Ishikawa (cell line): ENCODE measurements around the gene ABCC6.

Experiments used
- CEBPB ChIP-seq: IDR thresholded peaks from 2 replicates; pipeline ENCODE4 v1.6.1; 2012
- CREB1 ChIP-seq: IDR thresholded peaks from 2 replicates; pipeline ENCODE4 v1.6.1; 2012; ENCODE audit warnings: low read depth
- EGR1 ChIP-seq: IDR thresholded peaks from 2 replicates; pipeline ENCODE4 v1.6.1; 2012
- EP300 ChIP-seq: IDR thresholded peaks from 2 replicates; pipeline ENCODE4 v1.6.1; 2012; ENCODE audit warnings: borderline replicate concordance
- FOXM1 ChIP-seq: IDR thresholded peaks from 2 replicates; pipeline ENCODE4 v1.6.1; 2012; ENCODE audit warnings: low read depth, borderline replicate concordance
- MAX ChIP-seq: IDR thresholded peaks from 2 replicates; pipeline ENCODE4 v1.6.1; 2012
- NFIC ChIP-seq: IDR thresholded peaks from 2 replicates; pipeline ENCODE4 v1.6.1; 2012
- RAD21 ChIP-seq: IDR thresholded peaks from 2 replicates; pipeline ENCODE4 v1.6.1; 2012; ENCODE audit warnings: low read depth
- REST ChIP-seq: IDR thresholded peaks from 2 replicates; pipeline ENCODE4 v1.6.1; 2012; ENCODE audit warnings: low read depth, mild to moderate bottlenecking
- TAF1 ChIP-seq: IDR thresholded peaks from 2 replicates; pipeline ENCODE4 v1.6.1; 2012; ENCODE audit warnings: low read depth, mild to moderate bottlenecking
- TCF12 ChIP-seq: IDR thresholded peaks from 2 replicates; pipeline ENCODE4 v1.6.1; 2012; ENCODE audit warnings: low read depth
- TEAD4 ChIP-seq: IDR thresholded peaks from 2 replicates; pipeline ENCODE4 v1.6.1; 2012
- USF1 ChIP-seq: IDR thresholded peaks from 2 replicates; pipeline ENCODE4 v1.6.1; 2012
- YY1 ChIP-seq: IDR thresholded peaks from 2 replicates; pipeline ENCODE4 v1.6.1; 2012; ENCODE audit warnings: low read depth
- ZBTB7A ChIP-seq: IDR thresholded peaks from 2 replicates; pipeline ENCODE4 v1.6.1; 2012; ENCODE audit warnings: low read depth

The ABCC6 gene

GRCh38 chr16:16105646-16106045 is 117.6 kb downstream of the ABCC6 start:
- TF ChIP-seq EGR1 = no peak
- no peak for TF ChIP-seq CEBPB
- no peak for TF ChIP-seq USF1
- TF ChIP-seq TEAD4 = no peak
- TF ChIP-seq MAX = no peak
- TF ChIP-seq NFIC = no peak
- TF ChIP-seq TAF1 = no peak
- TF ChIP-seq RAD21 = no peak

- no peak for TF ChIP-seq TCF12
- TF ChIP-seq MAX = no peak
- TF ChIP-seq CEBPB = no peak
- TF ChIP-seq ZBTB7A = no peak
- TF ChIP-seq NFIC = no peak
- no peak for TF ChIP-seq REST
These were observed 120.6 kb downstream of the ABCC6 start for GRCh38 chr16:16102738-16103137.

- no peak for TF ChIP-seq TAF1
- TF ChIP-seq REST = no peak
- no peak for TF ChIP-seq TEAD4
- TF ChIP-seq FOXM1 = no peak
- TF ChIP-seq CREB1 = no peak
- TF ChIP-seq MAX = no peak
These were observed 121.7 kb downstream of the ABCC6 start for GRCh38 chr16:16101585-16101984.

- no peak for TF ChIP-seq YY1
- TF ChIP-seq USF1 = no peak
- TF ChIP-seq TCF12 = no peak
- no peak for TF ChIP-seq RAD21
- no peak for TF ChIP-seq CEBPB
- no peak for TF ChIP-seq FOXM1
- TF ChIP-seq EGR1 = no peak
- no peak for TF ChIP-seq MAX
- TF ChIP-seq CREB1 = no peak
These were observed 122.7 kb downstream of the ABCC6 start for GRCh38 chr16:16100631-16101030.

- no peak for TF ChIP-seq TEAD4
- TF ChIP-seq YY1 = no peak
- TF ChIP-seq EGR1 = no peak
- no peak for TF ChIP-seq CREB1
- TF ChIP-seq ZBTB7A = no peak
- no peak for TF ChIP-seq USF1
- no peak for TF ChIP-seq CEBPB
- TF ChIP-seq EP300 = no peak
- TF ChIP-seq TAF1 = no peak
- TF ChIP-seq REST = no peak
- TF ChIP-seq MAX = no peak
- no peak for TF ChIP-seq TCF12
- TF ChIP-seq NFIC = no peak
These were observed 124.0 kb downstream of the ABCC6 start for GRCh38 chr16:16099320-16099719.
